Stomach (tissue), 9 donors: Measurements from ENCODE around the gene TTC33. TPM values are rescaled to one million over a fixed set of nuclear protein-coding genes. Genes with fewer than 3 reads are reported as not detected.
"Not testable (repeated sequence)": the region's sequence is repeated elsewhere in the genome, so short reads cannot be mapped to it uniquely, and the experiment has no call there.

Experiments
- DNase-seq, 2 donors: peaks; one replicate each; pipeline versions ENCODE4 v3.0.0 to v3.0.0-alpha.2; 2013 to 2019
- H3K27ac ChIP-seq, 5 donors: fragments of 200-600 bp in 4 of 5; sonication (generic) in 4 of 5; one replicate each; pipeline ENCODE4 v1.5.1; 2013 to 2019; ENCODE audit warnings: mild to moderate bottlenecking in 1 of 5, moderate library complexity in 1 of 5
- H3K27me3 ChIP-seq, 3 donors: fragments of 200-600 bp; sonication (generic); one replicate each; pipeline ENCODE4 v1.5.1; 2017 to 2019; ENCODE audit warnings: mixed run types in 1 of 3
- H3K36me3 ChIP-seq, 4 donors: fragments of 200-600 bp; sonication (generic); 1 replicate in 3 of 4; 2 replicates in 1 of 4; pipeline ENCODE4 v1.5.1; 2016 to 2019
- H3K4me1 ChIP-seq, 4 donors: fragments of 200-600 bp; sonication (generic); one replicate each; pipeline ENCODE4 v1.5.1; 2016 to 2019
- H3K4me3 ChIP-seq, 4 donors: fragments of 200-600 bp; sonication (generic) in 3 of 4; one replicate each; pipeline ENCODE4 v1.5.1; 2016 to 2019; ENCODE audit warnings: mild to moderate bottlenecking in 1 of 4
- H3K9me3 ChIP-seq, 4 donors: fragments of 200-600 bp; sonication (generic); one replicate each; pipeline ENCODE4 v1.5.1; 2016 to 2019
- EP300 ChIP-seq: sonication (generic); formaldehyde crosslinking; IDR thresholded peaks from one replicate; pipeline ENCODE4 v1.6.1; 2017; ENCODE audit warnings: antibody characterized with exemption
- POLR2A ChIP-seq, 4 donors: fragments of 450-650 bp; IDR thresholded peaks; one replicate each; pipeline ENCODE4 v1.6.1; 2016; ENCODE audit warnings: antibody characterized with exemption in 4 of 4, control low read depth in 2 of 4, mild to moderate bottlenecking in 1 of 4, moderate library complexity in 1 of 4
- POLR2AphosphoS5 ChIP-seq, 3 donors: sonication (generic); formaldehyde crosslinking; IDR thresholded peaks; one replicate each; pipeline ENCODE4 v1.6.1; 2016; ENCODE audit warnings: antibody characterized with exemption in 3 of 3
- WGBS, 5 donors: extraction: QIAGEN DNeasy Blood & Tissue Kit in 3 of 5; methylation state at CpG; one replicate each; pipeline versions ENCODE4 v1.1.5 to v1.1.7; 2013 to 2018; 5-methylcytosine and 5-hydroxymethylcytosine counted together
- intact Hi-C: fragments of 100-400 bp; cut with DNase I; formaldehyde crosslinking; loops from one replicate; pipeline ENCODE4 v1.15.1; 2023; ENCODE audit warnings: low total_unique reads
- polyA plus RNA-seq, 3 donors: library from polyadenylated mRNA; stranded (reverse); fragments of 200-250 nt; gene quantifications; one replicate each; pipeline ENCODE4 v1.2.3, GENCODE V29; 2013
- total RNA-seq, 5 donors: library from RNA; depleted of rRNA; stranded (reverse); fragments of >200 nt; gene quantifications; one replicate each; pipeline versions ENCODE4 v1.1.0 to v1.2.3, GENCODE V29; 2014 to 2016
- TF ChIP-seq, protein P1 (sequence below), 7 experiments: fragments of 450-650 bp in 4 of 7; fragments of 200-600 bp in 3 of 7; sonication (generic) in 3 of 7; IDR thresholded peaks; one replicate each; pipeline ENCODE4 v1.5.1; 2016 to 2019; ENCODE audit warnings: antibody characterized with exemption in 7 of 7, control low read depth in 2 of 7, mild to moderate bottlenecking in 1 of 7
- donor health status: healthy with polysubstance abuse.
- donor health status: Bipolar disorder and iron deficiency.
- donor health status: healthy.

The TTC33 gene
- total and polyA plus RNA-seq, 8 donors: 0.29 to 41.5 (median 7.3) TPM

DNA sequence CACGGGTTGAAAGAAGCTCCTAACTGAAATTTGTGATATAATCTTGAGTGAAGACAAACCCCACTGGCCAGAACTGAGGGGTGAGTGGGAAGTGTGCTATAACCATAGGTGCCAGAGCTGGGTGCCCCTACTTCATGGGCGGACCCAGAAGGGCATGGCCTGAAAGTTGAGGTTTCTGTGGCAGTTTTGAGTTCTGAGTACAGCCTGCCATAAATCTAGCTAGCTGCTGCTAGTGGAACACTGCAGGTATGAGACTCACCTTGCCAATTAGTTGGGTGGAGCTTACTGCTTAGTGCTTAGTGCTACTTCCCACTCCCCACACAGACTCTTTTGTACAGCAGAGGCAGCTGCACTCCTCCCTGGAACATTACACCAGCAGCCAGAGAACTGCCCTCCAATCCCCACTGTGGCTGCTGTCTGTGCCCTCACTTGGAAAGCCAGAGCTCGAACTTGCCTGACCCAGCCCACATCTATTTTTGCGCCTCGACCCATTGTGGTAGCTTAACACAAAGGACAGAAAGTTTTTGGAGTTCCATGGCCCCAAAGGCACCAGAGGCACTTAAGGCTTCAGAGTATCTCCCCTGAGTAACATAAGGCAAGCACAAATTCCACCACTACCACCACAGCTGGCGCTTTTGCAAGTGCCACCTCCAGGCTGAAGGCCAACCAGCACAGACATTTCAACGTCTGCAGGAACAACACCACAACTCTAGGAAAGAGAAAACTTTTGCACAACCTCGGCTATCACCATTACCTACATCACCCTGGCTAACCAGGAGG lies 103.1 kb downstream of the TTC33 start:
- Histone ChIP-seq H3K27me3 (no peaks in the 10 kb centered on the region), H3K27ac (no peak overlapping the region), H3K9me3 (no peaks in the 10 kb centered on the region), H3K4me3 (no peak overlapping the region), H3K36me3 (no peaks in the 10 kb centered on the region), H3K4me1 (no peaks in the 10 kb centered on the region)
- intact Hi-C loops: no loop called here
- no peak for DNase-seq
- TF ChIP-seq POLR2AphosphoS5 (IDR thresholded peaks at IDR 0.05): no peak
- TF ChIP-seq, protein P1, sequence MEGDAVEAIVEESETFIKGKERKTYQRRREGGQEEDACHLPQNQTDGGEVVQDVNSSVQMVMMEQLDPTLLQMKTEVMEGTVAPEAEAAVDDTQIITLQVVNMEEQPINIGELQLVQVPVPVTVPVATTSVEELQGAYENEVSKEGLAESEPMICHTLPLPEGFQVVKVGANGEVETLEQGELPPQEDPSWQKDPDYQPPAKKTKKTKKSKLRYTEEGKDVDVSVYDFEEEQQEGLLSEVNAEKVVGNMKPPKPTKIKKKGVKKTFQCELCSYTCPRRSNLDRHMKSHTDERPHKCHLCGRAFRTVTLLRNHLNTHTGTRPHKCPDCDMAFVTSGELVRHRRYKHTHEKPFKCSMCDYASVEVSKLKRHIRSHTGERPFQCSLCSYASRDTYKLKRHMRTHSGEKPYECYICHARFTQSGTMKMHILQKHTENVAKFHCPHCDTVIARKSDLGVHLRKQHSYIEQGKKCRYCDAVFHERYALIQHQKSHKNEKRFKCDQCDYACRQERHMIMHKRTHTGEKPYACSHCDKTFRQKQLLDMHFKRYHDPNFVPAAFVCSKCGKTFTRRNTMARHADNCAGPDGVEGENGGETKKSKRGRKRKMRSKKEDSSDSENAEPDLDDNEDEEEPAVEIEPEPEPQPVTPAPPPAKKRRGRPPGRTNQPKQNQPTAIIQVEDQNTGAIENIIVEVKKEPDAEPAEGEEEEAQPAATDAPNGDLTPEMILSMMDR (IDR thresholded peaks at IDR 0.05): no peak
- no peak for TF ChIP-seq EP300
- TF ChIP-seq POLR2A (IDR thresholded peaks at IDR 0.05): no peak
- WGBS, 5 donors: 65 to 78% (median 69%) methylated on average over 8 of the region's 8 CpGs

DNA sequence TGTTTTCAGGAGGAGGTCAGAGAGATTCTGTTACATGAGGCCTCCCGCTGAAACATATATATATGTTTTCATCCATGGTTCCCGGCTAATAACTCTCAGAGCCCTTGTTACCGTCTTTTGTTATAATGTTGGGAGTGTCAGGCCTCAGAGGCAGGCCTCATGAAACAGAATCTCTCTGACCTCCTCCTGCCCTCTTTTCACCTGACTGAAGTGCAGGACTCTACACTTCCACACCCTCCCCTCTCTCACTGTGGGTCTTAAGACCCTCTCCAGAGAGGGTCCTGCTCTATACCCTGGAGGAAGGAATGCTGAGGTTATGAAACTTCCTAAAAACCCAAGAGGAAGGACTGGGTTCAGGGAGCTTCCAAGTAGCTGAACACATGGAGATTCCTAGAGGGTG lies 104.6 kb downstream of the TTC33 start:
- Histone ChIP-seq H3K4me3 (no peak overlapping the region), H3K4me1 (peaks cover 0 to 5% (median 0%) of the 10 kb centered on the region in 4 donors), H3K9me3 (no peaks in the 10 kb centered on the region), H3K27ac (no peak overlapping the region), H3K36me3 (no peaks in the 10 kb centered on the region), H3K27me3 (no peaks in the 10 kb centered on the region)
- TF ChIP-seq EP300: no peak
- TF ChIP-seq, protein P1 (IDR thresholded peaks at IDR 0.05): no peak
- no peak for TF ChIP-seq POLR2A (IDR thresholded peaks at IDR 0.05)
- no peak for TF ChIP-seq POLR2AphosphoS5 (IDR thresholded peaks at IDR 0.05)
- intact Hi-C loops: no loop called here
- 93 to 99% (median 96%) methylated on average over 3 of the region's 3 CpGs for WGBS, 5 donors
- DNase-seq: no peak

DNA sequence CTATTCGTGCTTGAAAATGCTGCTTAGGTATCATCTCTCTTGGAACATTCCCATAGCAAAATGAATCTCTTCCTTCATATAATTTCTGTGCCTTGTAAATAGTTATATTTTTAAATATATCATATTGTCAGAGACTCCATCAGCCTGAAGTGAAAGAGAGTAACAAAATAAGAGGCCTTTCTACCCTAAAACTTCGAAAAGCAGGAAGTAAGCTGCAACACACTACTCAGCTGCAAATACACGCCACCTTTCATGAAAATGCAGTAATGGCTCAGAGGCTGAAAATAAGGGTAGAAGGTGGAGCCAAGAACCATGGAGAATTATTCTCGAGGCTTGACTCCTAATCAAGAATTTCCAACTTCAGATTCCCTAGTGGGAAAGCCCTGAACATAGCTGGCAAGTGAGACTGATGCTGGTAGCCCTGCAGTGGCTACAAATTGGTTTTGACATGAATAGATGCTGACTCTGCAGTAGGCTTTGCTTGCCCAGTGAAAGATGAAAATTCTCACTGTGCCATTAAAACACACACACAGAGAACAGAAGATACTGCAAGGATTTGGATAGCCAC lies 106.2 kb downstream of the TTC33 start:
- peaks cover 0 to 12% (median 0%) of the 10 kb centered on the region in 4 donors for H3K4me1 ChIP-seq
- H3K4me3 ChIP-seq: no peak overlapping the region
- TF ChIP-seq POLR2AphosphoS5 (IDR thresholded peaks at IDR 0.05) (no peak), EP300 (no peak), POLR2A (IDR thresholded peaks at IDR 0.05) (no peak)
- TF ChIP-seq, protein P1 (IDR thresholded peaks at IDR 0.05): no peak
- DNase-seq: no peak
- no peaks in the 10 kb centered on the region for H3K9me3 ChIP-seq
- no peaks in the 10 kb centered on the region for H3K36me3 ChIP-seq
- 70 to 85% (median 82%) methylated on average over 4 of the region's 4 CpGs for WGBS, 5 donors
- H3K27ac ChIP-seq: no peak overlapping the region
- no peaks in the 10 kb centered on the region for H3K27me3 ChIP-seq
- intact Hi-C loops: no loop called here

DNA sequence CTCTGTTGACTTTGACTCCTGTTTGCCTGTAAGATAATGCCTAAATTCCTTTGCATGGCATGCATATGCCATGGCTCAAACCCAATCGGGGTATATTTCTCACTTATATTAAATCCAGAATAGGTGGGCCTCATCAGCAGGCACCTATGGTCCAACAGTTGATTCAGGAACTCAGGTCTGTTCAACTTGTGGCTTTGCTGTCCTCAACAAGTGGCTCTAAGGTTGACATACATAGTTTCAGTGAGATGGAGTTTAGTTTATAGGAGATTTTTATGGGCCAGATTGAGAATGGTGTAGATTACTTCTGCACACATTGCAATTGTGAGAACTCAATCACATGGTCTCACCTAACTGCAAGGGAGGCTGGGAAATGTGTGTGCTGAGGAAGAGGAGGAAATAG lies 107.6 kb downstream of the TTC33 start:
- Histone ChIP-seq H3K4me3 (no peak overlapping the region), H3K27me3 (no peaks in the 10 kb centered on the region), H3K9me3 (no peaks in the 10 kb centered on the region), H3K4me1 (peaks cover 0 to 12% (median 0%) of the 10 kb centered on the region in 4 donors), H3K36me3 (no peaks in the 10 kb centered on the region), H3K27ac (no peak overlapping the region)
- TF ChIP-seq EP300: no peak
- 82 to 100% (median 94%) methylated on average over 1 of the region's 1 CpG for WGBS, 5 donors
- no peak for DNase-seq
- intact Hi-C loops: no loop called here

DNA sequence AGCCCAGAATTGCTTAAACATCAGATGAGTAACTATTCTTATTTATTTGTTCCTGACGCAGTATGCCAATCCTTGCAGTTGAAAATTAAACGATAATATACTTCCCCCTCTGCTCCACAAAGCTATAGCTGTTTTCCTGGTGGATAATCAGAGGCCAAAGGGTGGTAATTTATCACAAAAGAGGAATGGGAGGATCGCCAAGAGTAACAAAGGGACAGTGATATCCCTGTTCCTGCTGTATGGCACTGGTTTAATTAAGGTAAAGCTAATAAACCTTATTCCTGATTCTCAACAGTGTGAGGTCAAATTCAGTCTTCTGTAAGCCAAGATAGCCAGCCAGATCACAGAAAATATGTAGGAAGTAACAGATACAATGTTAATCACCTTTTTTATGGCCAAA lies 109.5 kb downstream of the TTC33 start:
- H3K4me1 ChIP-seq: peaks cover 0 to 12% (median 0%) of the 10 kb centered on the region in 4 donors
- no peaks in the 10 kb centered on the region for H3K9me3 ChIP-seq
- H3K27me3 ChIP-seq: no peaks in the 10 kb centered on the region
- 17 to 41% (median 29%) methylated on average over 3 of the region's 3 CpGs for WGBS, 5 donors
- no peak for DNase-seq
- TF ChIP-seq POLR2AphosphoS5 (IDR thresholded peaks at IDR 0.05): no peak
- TF ChIP-seq, protein P1 (IDR thresholded peaks at IDR 0.05): no peak
- no peak for TF ChIP-seq POLR2A (IDR thresholded peaks at IDR 0.05)
- TF ChIP-seq EP300: no peak
- intact Hi-C loops: no loop called here
- no peak overlapping the region for H3K4me3 ChIP-seq
- no peaks in the 10 kb centered on the region for H3K36me3 ChIP-seq
- no peak overlapping the region for H3K27ac ChIP-seq

DNA sequence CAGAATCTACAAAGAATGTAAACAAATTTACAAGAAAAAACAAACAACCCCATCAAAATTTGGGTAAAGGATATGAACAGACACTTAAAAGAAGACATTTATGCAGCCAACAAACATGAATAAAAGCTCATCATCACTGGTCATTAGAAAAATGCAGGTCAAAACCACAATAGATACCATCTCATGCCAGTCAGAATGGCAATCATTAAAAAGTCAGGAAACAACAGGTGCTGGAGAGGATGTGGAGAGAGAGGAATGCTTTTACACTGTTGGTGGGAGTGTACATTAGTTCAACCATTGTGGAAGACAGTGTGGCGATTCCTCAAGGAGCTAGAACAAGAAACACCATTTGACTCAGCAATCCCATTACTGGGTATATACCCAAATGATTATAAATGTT lies 116.2 kb downstream of the TTC33 start:
- peaks cover 0 to 28% (median 4%) of the 10 kb centered on the region in 4 donors for H3K9me3 ChIP-seq
- H3K4me1 ChIP-seq, H3K27ac ChIP-seq, H3K27me3 ChIP-seq, DNase-seq, H3K4me3 ChIP-seq, intact Hi-C loops, H3K36me3 ChIP-seq: not testable (repeated sequence)
- WGBS, 5 donors: 90 to 98% (median 91%) methylated on average over 1 of the region's 1 CpG
